Uterus (tissue), 4 donors: ENCODE measurements around the gene PWWP2B. TPM values are rescaled to one million over a fixed set of nuclear protein-coding genes. Genes with fewer than 3 reads are reported as not detected.
A peak's percentile ranks its signal among the peaks of the same experiment; 100 is the strongest.

Source experiments
- DNase-seq, 2 donors: peaks; one replicate each; pipeline ENCODE4 v3.0.0-alpha.2; 2019 to 2020
- H3K27ac ChIP-seq, 2 donors: fragments of 200-600 bp; sonication (generic); 1 replicate in 1 of 2; 2 replicates in 1 of 2; pipeline ENCODE4 v1.5.1; 2016 to 2018
- H3K27me3 ChIP-seq, 2 donors: fragments of 200-600 bp; sonication (generic); one replicate each; pipeline ENCODE4 v1.5.1; 2018 to 2019; ENCODE audit warnings: control low read depth in 1 of 2
- H3K36me3 ChIP-seq, 2 donors: fragments of 200-600 bp; sonication (generic); one replicate each; pipeline ENCODE4 v1.5.1; 2019; ENCODE audit warnings: control low read depth in 1 of 2
- H3K4me1 ChIP-seq, 2 donors: fragments of 200-600 bp; sonication (generic); one replicate each; pipeline ENCODE4 v1.5.1; 2018 to 2019; ENCODE audit warnings: control low read depth in 1 of 2
- H3K4me3 ChIP-seq, 2 donors: fragments of 200-600 bp; sonication (generic); 1 replicate in 1 of 2; 2 replicates in 1 of 2; pipeline ENCODE4 v1.5.1; 2018 to 2019; ENCODE audit warnings: mild to moderate bottlenecking in 1 of 2
- H3K9me3 ChIP-seq, 2 donors: fragments of 200-600 bp; sonication (generic); one replicate each; pipeline ENCODE4 v1.5.1; 2019; ENCODE audit warnings: control low read depth in 1 of 2
- POLR2A ChIP-seq, 2 donors: fragments of 450-650 bp; IDR thresholded peaks; one replicate each; pipeline ENCODE4 v1.6.1; 2016; ENCODE audit warnings: antibody characterized with exemption in 2 of 2, mild to moderate bottlenecking in 1 of 2, moderate library complexity in 1 of 2
- intact Hi-C: fragments of 100-400 bp; cut with DNase I; formaldehyde crosslinking; loops from one replicate; pipeline ENCODE4 v1.15.1; 2023; ENCODE audit warnings: low total_unique reads
- total RNA-seq, 4 donors: library from RNA; depleted of rRNA in 3 of 4; stranded (reverse); fragments of >200 nt in 3 of 4; gene quantifications; one replicate each; pipeline versions ENCODE4 v1.1.0 to v1.2.4, GENCODE V29; 2014 to 2023
- TF ChIP-seq, protein P1 (sequence below), 4 experiments: fragments of 200-600 bp in 2 of 4; fragments of 450-650 bp in 2 of 4; sonication (generic) in 2 of 4; IDR thresholded peaks; one replicate each; pipeline ENCODE4 v1.5.1; 2016 to 2019; ENCODE audit warnings: antibody characterized with exemption in 4 of 4, mild to moderate bottlenecking in 2 of 4, moderate library complexity in 1 of 4
- donor health status: DM: yes; HTN: yes; CAD: no.

PWWP2B gene
- total RNA-seq, 4 donors from 2014 or later = 0.29 to 27.6 (median 8.3) TPM

DNA sequence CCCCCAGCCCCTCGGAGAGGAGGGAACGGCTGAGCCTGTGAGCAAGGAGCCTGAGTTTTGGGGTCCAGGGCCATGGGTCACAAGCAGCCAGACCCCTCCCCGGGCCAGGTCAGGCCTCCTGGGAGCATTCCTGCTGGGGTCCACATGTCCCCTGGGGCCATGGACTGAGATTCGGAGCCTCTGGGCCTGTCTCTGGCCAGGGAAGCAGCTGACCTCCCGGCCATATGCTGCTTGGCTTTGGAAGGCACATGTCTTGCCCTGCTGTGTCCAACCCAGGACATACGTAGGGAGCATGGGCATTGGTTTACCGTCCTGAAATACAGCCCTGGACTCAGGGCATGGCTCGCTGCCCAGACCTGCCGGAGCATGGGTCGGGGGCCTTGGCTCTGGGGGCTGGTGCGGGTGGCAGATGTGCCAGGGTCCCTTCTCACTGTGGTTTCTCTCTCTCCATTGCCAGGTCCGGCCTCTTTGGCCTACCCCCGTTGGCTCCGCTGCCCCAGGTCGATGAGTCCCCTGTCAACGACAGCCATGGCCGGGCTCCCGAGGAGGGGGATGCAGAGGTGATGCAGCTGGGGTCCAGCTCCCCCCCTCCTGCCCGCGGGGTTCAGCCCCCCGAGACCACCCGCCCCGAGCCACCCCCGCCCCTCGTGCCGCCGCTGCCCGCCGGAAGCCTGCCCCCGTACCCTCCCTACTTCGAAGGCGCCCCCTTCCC lies 7.3 kb downstream of the PWWP2B start:
- intact Hi-C loops = no loop called here
- Histone ChIP-seq H3K27ac (no peak overlapping the region), H3K36me3 (no peaks in the 10 kb centered on the region), H3K4me3 (no peak overlapping the region), H3K4me1 (peaks cover 0 to 27% of the 10 kb centered on the region in 2 donors), H3K27me3 (no peaks in the 10 kb centered on the region), H3K9me3 (no peaks in the 10 kb centered on the region)
- no peak for TF ChIP-seq POLR2A (IDR thresholded peaks at IDR 0.05)
- TF ChIP-seq, protein P1, sequence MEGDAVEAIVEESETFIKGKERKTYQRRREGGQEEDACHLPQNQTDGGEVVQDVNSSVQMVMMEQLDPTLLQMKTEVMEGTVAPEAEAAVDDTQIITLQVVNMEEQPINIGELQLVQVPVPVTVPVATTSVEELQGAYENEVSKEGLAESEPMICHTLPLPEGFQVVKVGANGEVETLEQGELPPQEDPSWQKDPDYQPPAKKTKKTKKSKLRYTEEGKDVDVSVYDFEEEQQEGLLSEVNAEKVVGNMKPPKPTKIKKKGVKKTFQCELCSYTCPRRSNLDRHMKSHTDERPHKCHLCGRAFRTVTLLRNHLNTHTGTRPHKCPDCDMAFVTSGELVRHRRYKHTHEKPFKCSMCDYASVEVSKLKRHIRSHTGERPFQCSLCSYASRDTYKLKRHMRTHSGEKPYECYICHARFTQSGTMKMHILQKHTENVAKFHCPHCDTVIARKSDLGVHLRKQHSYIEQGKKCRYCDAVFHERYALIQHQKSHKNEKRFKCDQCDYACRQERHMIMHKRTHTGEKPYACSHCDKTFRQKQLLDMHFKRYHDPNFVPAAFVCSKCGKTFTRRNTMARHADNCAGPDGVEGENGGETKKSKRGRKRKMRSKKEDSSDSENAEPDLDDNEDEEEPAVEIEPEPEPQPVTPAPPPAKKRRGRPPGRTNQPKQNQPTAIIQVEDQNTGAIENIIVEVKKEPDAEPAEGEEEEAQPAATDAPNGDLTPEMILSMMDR (IDR thresholded peaks at IDR 0.05) = no peak
- no peak for DNase-seq

GRCh38 chr10:132404911-132405462 lies 8.0 kb downstream of the PWWP2B start:
- intact Hi-C loops = no loop called here
- Histone ChIP-seq H3K9me3 (no peaks in the 10 kb centered on the region), H3K27me3 (no peaks in the 10 kb centered on the region), H3K4me1 (peaks cover 0 to 27% of the 10 kb centered on the region in 2 donors), H3K4me3 (no peak overlapping the region), H3K36me3 (no peaks in the 10 kb centered on the region), H3K27ac (no peak overlapping the region)
- no peak for DNase-seq
- no peak for TF ChIP-seq POLR2A (IDR thresholded peaks at IDR 0.05)
- TF ChIP-seq, protein P1 (IDR thresholded peaks at IDR 0.05) = no peak

GRCh38 chr10:132405463-132405991 lies 8.5 kb downstream of the PWWP2B start:
- Histone ChIP-seq H3K36me3 (no peaks in the 10 kb centered on the region), H3K4me3 (no peak overlapping the region), H3K4me1 (peaks cover 0 to 24% of the 10 kb centered on the region in 2 donors), H3K27ac (no peak overlapping the region), H3K27me3 (no peaks in the 10 kb centered on the region), H3K9me3 (no peaks in the 10 kb centered on the region)
- TF ChIP-seq, protein P1 (IDR thresholded peaks at IDR 0.05) = no peak
- TF ChIP-seq POLR2A (IDR thresholded peaks at IDR 0.05) = no peak
- intact Hi-C loops = no loop called here
- DNase-seq = no peak

GRCh38 chr10:132406181-132406580 lies 9.2 kb downstream of the PWWP2B start:
- intact Hi-C loops = no loop called here
- H3K27ac ChIP-seq = no peak overlapping the region
- no peaks in the 10 kb centered on the region for H3K36me3 ChIP-seq
- TF ChIP-seq POLR2A (IDR thresholded peaks at IDR 0.05) = no peak
- TF ChIP-seq, protein P1 (IDR thresholded peaks at IDR 0.05) = no peak
- no peaks in the 10 kb centered on the region for H3K27me3 ChIP-seq
- H3K4me1 ChIP-seq = peaks cover 0 to 19% of the 10 kb centered on the region in 2 donors
- H3K4me3 ChIP-seq = no peak overlapping the region
- DNase-seq = no peak
- no peaks in the 10 kb centered on the region for H3K9me3 ChIP-seq

- intact Hi-C loops = no loop called here
- Histone ChIP-seq H3K27ac (peak overlapping the region; percentile 81 to 84), H3K4me1 (peaks cover 0 to 19% of the 10 kb centered on the region in 2 donors)
These were observed 9.8 kb downstream of the PWWP2B start for GRCh38 chr10:132406750-132407149.

More at GRCh38 chr10:132406750-132407149, 9.8 kb downstream of the PWWP2B start:
- H3K4me3 ChIP-seq = no peak overlapping the region
- DNase-seq = no peak
- TF ChIP-seq, protein P1 (IDR thresholded peaks at IDR 0.05) = no peak
- TF ChIP-seq POLR2A (IDR thresholded peaks at IDR 0.05) = no peak
- H3K27me3 ChIP-seq = no peaks in the 10 kb centered on the region
- H3K9me3 ChIP-seq = no peaks in the 10 kb centered on the region
- no peaks in the 10 kb centered on the region for H3K36me3 ChIP-seq
